Measurements from ENCODE around the gene BTBD9.

The BTBD9 gene

GRCh38 chr6:38225766-38226165 is 414.0 kb downstream of the BTBD9 start:
- Mint-ChIP-seq H3K4me3 (no peak overlapping the region), H3K9me3 (no peaks in the 10 kb centered on the region), H3K4me1 (ENCODE audit: low read depth) (no peaks in the 10 kb centered on the region), H3K36me3 (ENCODE audit: low read depth) (no peaks in the 10 kb centered on the region), H3K27me3 (no peaks in the 10 kb centered on the region), H3K27ac (no peak overlapping the region)
- intact Hi-C loops (cut with micrococcal nuclease): no loop called here

GRCh38 chr6:38221251-38221650 is 418.5 kb downstream of the BTBD9 start:
- intact Hi-C loops (cut with micrococcal nuclease): no loop called here
- Mint-ChIP-seq H3K27me3 (no peaks in the 10 kb centered on the region), H3K4me1 (ENCODE audit: low read depth) (no peaks in the 10 kb centered on the region), H3K27ac (no peak overlapping the region), H3K9me3 (no peaks in the 10 kb centered on the region), H3K4me3 (no peak overlapping the region), H3K36me3 (ENCODE audit: low read depth) (no peaks in the 10 kb centered on the region)

GRCh38 chr6:38220069-38220723 is 419.5 kb downstream of the BTBD9 start:
- no peaks in the 10 kb centered on the region for H3K27me3 Mint-ChIP-seq
- no peak overlapping the region for H3K27ac Mint-ChIP-seq
- H3K36me3 Mint-ChIP-seq (ENCODE audit: low read depth): no peaks in the 10 kb centered on the region
- intact Hi-C loops (cut with micrococcal nuclease): no loop called here
- no peaks in the 10 kb centered on the region for H3K4me1 Mint-ChIP-seq (ENCODE audit: low read depth)
- no peaks in the 10 kb centered on the region for H3K9me3 Mint-ChIP-seq
- H3K4me3 Mint-ChIP-seq: no peak overlapping the region

DNA sequence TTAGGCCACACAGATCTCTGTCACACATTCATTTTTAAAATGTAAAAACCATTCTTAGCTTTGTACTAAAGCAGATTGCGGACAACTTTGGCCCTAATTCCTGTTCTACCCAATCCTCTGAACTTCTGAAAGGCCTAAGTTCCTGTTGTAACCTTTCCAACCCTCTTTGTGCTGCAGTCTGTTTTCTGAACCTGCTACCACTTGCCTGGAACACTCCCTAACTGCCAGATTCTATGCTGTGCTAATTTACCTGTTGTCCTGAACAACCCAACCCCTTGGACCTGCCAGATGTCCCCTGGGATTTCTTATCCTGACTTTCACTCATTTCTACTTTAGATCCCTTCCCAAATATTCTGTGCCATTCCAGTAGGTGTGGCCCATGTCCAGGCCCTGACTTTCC is 421.5 kb downstream of the BTBD9 start:
- H3K4me3 Mint-ChIP-seq: no peak overlapping the region
- H3K9me3 Mint-ChIP-seq: no peaks in the 10 kb centered on the region
- intact Hi-C loops (cut with micrococcal nuclease): no loop called here
- H3K27ac Mint-ChIP-seq: no peak overlapping the region
- no peaks in the 10 kb centered on the region for H3K27me3 Mint-ChIP-seq
- no peaks in the 10 kb centered on the region for H3K4me1 Mint-ChIP-seq (ENCODE audit: low read depth)
- H3K36me3 Mint-ChIP-seq (ENCODE audit: low read depth): no peaks in the 10 kb centered on the region

GRCh38 chr6:38216451-38216850 is 423.3 kb downstream of the BTBD9 start:
- H3K36me3 Mint-ChIP-seq (ENCODE audit: low read depth): no peaks in the 10 kb centered on the region
- no peaks in the 10 kb centered on the region for H3K9me3 Mint-ChIP-seq
- no peaks in the 10 kb centered on the region for H3K27me3 Mint-ChIP-seq
- intact Hi-C loops (cut with micrococcal nuclease): no loop called here
- H3K4me1 Mint-ChIP-seq (ENCODE audit: low read depth): no peaks in the 10 kb centered on the region
- H3K27ac Mint-ChIP-seq: no peak overlapping the region
- H3K4me3 Mint-ChIP-seq: no peak overlapping the region

GRCh38 chr6:38215651-38216311 is 423.9 kb downstream of the BTBD9 start:
- Mint-ChIP-seq H3K36me3 (ENCODE audit: low read depth) (no peaks in the 10 kb centered on the region), H3K27me3 (no peaks in the 10 kb centered on the region), H3K9me3 (no peaks in the 10 kb centered on the region), H3K27ac (no peak overlapping the region), H3K4me3 (no peak overlapping the region), H3K4me1 (ENCODE audit: low read depth) (no peaks in the 10 kb centered on the region)
- intact Hi-C loops (cut with micrococcal nuclease): no loop called here

GRCh38 chr6:38215225-38215624 is 424.5 kb downstream of the BTBD9 start:
- Mint-ChIP-seq H3K9me3 (no peaks in the 10 kb centered on the region), H3K27ac (no peak overlapping the region), H3K4me1 (ENCODE audit: low read depth) (no peaks in the 10 kb centered on the region), H3K4me3 (no peak overlapping the region), H3K36me3 (ENCODE audit: low read depth) (no peaks in the 10 kb centered on the region), H3K27me3 (no peaks in the 10 kb centered on the region)
- intact Hi-C loops (cut with micrococcal nuclease): no loop called here

GRCh38 chr6:38214159-38214558 is 425.6 kb downstream of the BTBD9 start:
- H3K4me1 Mint-ChIP-seq (ENCODE audit: low read depth): no peaks in the 10 kb centered on the region
- no peaks in the 10 kb centered on the region for H3K9me3 Mint-ChIP-seq
- intact Hi-C loops (cut with micrococcal nuclease): no loop called here

GRCh38 chr6:38213251-38213658 is 426.5 kb downstream of the BTBD9 start:
- no peaks in the 10 kb centered on the region for H3K27me3 Mint-ChIP-seq
- intact Hi-C loops (cut with micrococcal nuclease): no loop called here
- H3K36me3 Mint-ChIP-seq (ENCODE audit: low read depth): no peaks in the 10 kb centered on the region
- no peak overlapping the region for H3K4me3 Mint-ChIP-seq
- no peaks in the 10 kb centered on the region for H3K9me3 Mint-ChIP-seq
- H3K4me1 Mint-ChIP-seq (ENCODE audit: low read depth): no peaks in the 10 kb centered on the region
- no peak overlapping the region for H3K27ac Mint-ChIP-seq

More at GRCh38 chr6:38214159-38214558, 425.6 kb downstream of the BTBD9 start:
- H3K27me3 Mint-ChIP-seq: no peaks in the 10 kb centered on the region
- H3K36me3 Mint-ChIP-seq (ENCODE audit: low read depth): no peaks in the 10 kb centered on the region
- H3K27ac Mint-ChIP-seq: no peak overlapping the region
- no peak overlapping the region for H3K4me3 Mint-ChIP-seq

- Mint-ChIP-seq H3K4me1 (ENCODE audit: low read depth) (no peaks in the 10 kb centered on the region), H3K27me3 (no peaks in the 10 kb centered on the region), H3K9me3 (no peaks in the 10 kb centered on the region), H3K36me3 (ENCODE audit: low read depth) (no peaks in the 10 kb centered on the region), H3K27ac (no peak overlapping the region), H3K4me3 (no peak overlapping the region)
- intact Hi-C loops (cut with micrococcal nuclease): no loop called here
Observed at GRCh38 chr6:38212579-38212978, 427.1 kb downstream of the BTBD9 start.

- H3K9me3 Mint-ChIP-seq: no peaks in the 10 kb centered on the region
- H3K4me1 Mint-ChIP-seq (ENCODE audit: low read depth): no peaks in the 10 kb centered on the region
- no peaks in the 10 kb centered on the region for H3K36me3 Mint-ChIP-seq (ENCODE audit: low read depth)
- H3K27me3 Mint-ChIP-seq: no peaks in the 10 kb centered on the region
- H3K4me3 Mint-ChIP-seq: no peak overlapping the region
- H3K27ac Mint-ChIP-seq: no peak overlapping the region
- intact Hi-C loops (cut with micrococcal nuclease): no loop called here
Observed at GRCh38 chr6:38212116-38212515, 427.6 kb downstream of the BTBD9 start.

- H3K27me3 Mint-ChIP-seq: no peaks in the 10 kb centered on the region
- H3K36me3 Mint-ChIP-seq (ENCODE audit: low read depth): no peaks in the 10 kb centered on the region
- intact Hi-C loops (cut with micrococcal nuclease): no loop called here
- no peaks in the 10 kb centered on the region for H3K4me1 Mint-ChIP-seq (ENCODE audit: low read depth)
- H3K9me3 Mint-ChIP-seq: no peaks in the 10 kb centered on the region
- H3K27ac Mint-ChIP-seq: no peak overlapping the region
- H3K4me3 Mint-ChIP-seq: no peak overlapping the region
Observed at GRCh38 chr6:38209371-38210260, 430.1 kb downstream of the BTBD9 start.

DNA sequence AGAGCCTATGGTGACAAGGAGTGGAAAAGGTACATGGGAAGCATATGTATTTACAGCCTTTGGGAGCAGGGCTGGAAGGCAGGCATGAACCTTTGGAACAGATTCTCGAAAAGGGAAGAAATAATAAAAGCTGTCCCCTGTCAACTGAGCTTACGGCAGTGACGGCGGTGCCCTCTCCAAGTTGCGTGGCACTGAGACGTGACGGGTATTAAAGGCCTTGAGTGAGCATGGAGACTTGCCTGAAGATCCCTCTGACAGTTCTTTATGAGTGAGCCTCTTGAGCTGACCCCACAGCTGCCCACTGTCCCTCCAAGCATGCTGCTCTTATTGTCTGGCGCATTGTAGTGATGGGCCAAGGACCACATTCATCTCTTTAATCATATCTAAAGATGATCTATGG is 431.7 kb downstream of the BTBD9 start:
- Mint-ChIP-seq H3K27ac (no peak overlapping the region), H3K4me3 (no peak overlapping the region), H3K4me1 (ENCODE audit: low read depth) (no peaks in the 10 kb centered on the region), H3K36me3 (ENCODE audit: low read depth) (no peaks in the 10 kb centered on the region), H3K27me3 (no peaks in the 10 kb centered on the region), H3K9me3 (no peaks in the 10 kb centered on the region)
- intact Hi-C loops (cut with micrococcal nuclease): no loop called here

- no peaks in the 10 kb centered on the region for H3K27me3 Mint-ChIP-seq
- no peak overlapping the region for H3K4me3 Mint-ChIP-seq
- H3K4me1 Mint-ChIP-seq (ENCODE audit: low read depth): no peaks in the 10 kb centered on the region
- no peaks in the 10 kb centered on the region for H3K9me3 Mint-ChIP-seq
- H3K36me3 Mint-ChIP-seq (ENCODE audit: low read depth): no peaks in the 10 kb centered on the region
- no peak overlapping the region for H3K27ac Mint-ChIP-seq
- intact Hi-C loops (cut with micrococcal nuclease): no loop called here
Observed at GRCh38 chr6:38207375-38207774, 432.4 kb downstream of the BTBD9 start.

Data from dendritic cell treated with granulocyte-macrophage colony-stimulating factor and Interleukin-4, amounts not matched to agents 40 ng/mL and 50 ng/mL, for 4 days (primary cell).